ENCODE data around the gene CPPED1. TPM values are rescaled to one million over a fixed set of nuclear protein-coding genes. Genes with fewer than 3 reads are reported as not detected.
A peak's percentile ranks its signal among the peaks of the same experiment; 100 is the strongest.
"Not testable (repeated sequence)": the region's sequence is repeated elsewhere in the genome, so short reads cannot be mapped to it uniquely, and the experiment has no call there.

Gene CPPED1
- total RNA-seq, 1 donor from 2014 or later = 4.4 TPM

- peaks cover 12% of the 10 kb centered on the region for H3K4me1 Mint-ChIP-seq
- no peak for DNase-seq
- no peak overlapping the region for H3K4me3 Mint-ChIP-seq
- H3K36me3 Mint-ChIP-seq (ENCODE audit: low read depth) = no peaks in the 10 kb centered on the region
- intact Hi-C loops (cut with micrococcal nuclease) = no loop called here
- H3K27me3 Mint-ChIP-seq = no peaks in the 10 kb centered on the region
- peaks cover 4% of the 10 kb centered on the region for H3K9me3 Mint-ChIP-seq
- no peak overlapping the region for H3K27ac Mint-ChIP-seq
Observed at GRCh38 chr16:12815361-12815760, 11.7 kb upstream of the CPPED1 start.

- H3K27ac Mint-ChIP-seq; H3K9me3 Mint-ChIP-seq; intact Hi-C loops (cut with micrococcal nuclease); H3K4me1 Mint-ChIP-seq; H3K27me3 Mint-ChIP-seq; DNase-seq; H3K4me3 Mint-ChIP-seq; H3K36me3 Mint-ChIP-seq (ENCODE audit: low read depth): not testable (repeated sequence)
Observed at GRCh38 chr16:12813734-12814133, 10.0 kb upstream of the CPPED1 start.

DNA sequence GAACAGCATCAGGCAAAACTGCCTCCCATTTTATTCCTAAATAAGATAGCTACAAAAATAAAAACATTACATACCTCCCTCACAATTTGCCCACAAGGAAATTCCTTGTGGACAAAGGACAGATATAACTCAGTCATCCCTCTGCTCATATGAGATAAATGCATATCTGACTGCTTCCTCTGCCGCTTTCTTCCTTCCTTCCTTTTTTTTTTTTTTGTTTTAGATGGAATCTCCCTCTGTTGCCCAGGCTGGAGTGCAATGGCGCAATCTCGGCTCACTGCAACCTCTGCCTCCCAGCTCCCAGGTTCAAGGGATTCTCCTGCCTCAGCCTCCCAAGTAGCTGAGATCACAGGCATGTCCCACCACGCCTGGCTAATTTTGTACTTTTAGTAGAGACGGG, 9.6 kb upstream of the CPPED1 start:
- H3K36me3 Mint-ChIP-seq (ENCODE audit: low read depth); H3K9me3 Mint-ChIP-seq; H3K27ac Mint-ChIP-seq; intact Hi-C loops (cut with micrococcal nuclease); H3K4me3 Mint-ChIP-seq; DNase-seq; H3K27me3 Mint-ChIP-seq; H3K4me1 Mint-ChIP-seq: not testable (repeated sequence)

DNA sequence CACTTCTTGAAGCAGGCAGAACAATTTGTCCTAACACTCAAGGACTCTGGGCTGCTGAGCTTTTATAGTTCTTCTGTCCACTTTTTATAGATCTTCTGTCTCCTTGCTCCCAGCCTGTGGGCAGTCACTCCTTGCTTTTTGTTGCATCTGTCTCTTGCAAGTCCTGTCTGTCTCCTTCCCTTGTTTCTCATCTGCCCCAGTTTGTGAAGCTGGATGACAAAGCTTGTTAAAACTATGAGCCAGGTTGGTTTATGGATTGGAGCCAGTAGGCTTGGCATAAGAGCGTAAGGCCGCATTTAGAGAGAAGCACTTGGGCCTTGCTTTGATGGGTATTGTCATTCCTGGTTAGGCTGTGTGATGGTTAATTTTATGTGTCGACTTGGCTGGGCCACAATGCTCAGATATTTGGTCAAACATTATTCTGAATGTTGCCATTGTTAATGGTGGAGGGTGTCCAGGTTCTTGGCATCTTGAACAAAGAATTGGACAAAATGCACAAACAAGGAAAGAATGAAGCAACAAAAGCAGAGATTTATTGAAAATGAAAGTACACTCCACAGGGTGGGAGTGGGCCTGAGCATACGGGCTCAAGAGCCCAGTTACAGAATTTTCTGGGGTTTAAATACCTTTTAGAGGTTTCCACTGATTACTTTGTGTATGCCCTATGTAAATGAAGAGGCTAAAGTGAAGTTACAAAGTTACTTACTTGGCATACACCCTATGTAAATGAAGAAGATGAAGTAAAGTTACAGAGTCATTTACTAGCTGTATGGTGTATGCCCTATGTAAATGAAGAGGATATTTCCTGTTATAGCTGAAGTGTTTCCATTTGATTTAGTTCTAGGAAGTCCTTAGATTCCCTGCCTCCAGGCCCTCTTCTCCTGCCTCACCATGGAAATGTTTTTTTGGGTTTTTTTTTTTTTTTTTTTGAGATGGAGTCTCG, 8.0 kb upstream of the CPPED1 start:
- DNase-seq = no peak
- intact Hi-C loops (cut with micrococcal nuclease) = no loop called here
- Mint-ChIP-seq H3K4me1 (peaks cover 6% of the 10 kb centered on the region), H3K4me3 (no peak overlapping the region), H3K9me3 (peaks cover 4% of the 10 kb centered on the region), H3K27me3 (no peaks in the 10 kb centered on the region), H3K27ac (no peak overlapping the region), H3K36me3 (ENCODE audit: low read depth) (no peaks in the 10 kb centered on the region)

- Mint-ChIP-seq H3K4me1 (peaks cover 30% of the 10 kb centered on the region), H3K4me3 (no peak overlapping the region)
Observed at GRCh38 chr16:12805066-12805465, 1.4 kb upstream of the CPPED1 start.

GRCh38 chr16:12804395-12804794, 708 bp upstream of the CPPED1 start:
- H3K4me1 Mint-ChIP-seq = peaks cover 30% of the 10 kb centered on the region
- peak overlapping the region; percentile 62 for H3K27ac Mint-ChIP-seq
- no peak for DNase-seq
- H3K36me3 Mint-ChIP-seq (ENCODE audit: low read depth) = peaks cover 14% of the 10 kb centered on the region
- H3K27me3 Mint-ChIP-seq = no peaks in the 10 kb centered on the region
- intact Hi-C loops (cut with micrococcal nuclease) = loop anchor here (5.0 kb wide), 2 partner anchors 252 to 722 kb away; no protein-coding TSS in a partner anchor
- no peaks in the 10 kb centered on the region for H3K9me3 Mint-ChIP-seq
- H3K4me3 Mint-ChIP-seq = peak overlapping the region; percentile 55

More at GRCh38 chr16:12805066-12805465, 1.4 kb upstream of the CPPED1 start:
- Mint-ChIP-seq H3K27me3 (no peaks in the 10 kb centered on the region), H3K27ac (no peak overlapping the region), H3K9me3 (no peaks in the 10 kb centered on the region), H3K36me3 (ENCODE audit: low read depth) (peaks cover 11% of the 10 kb centered on the region)
- DNase-seq = no peak
- intact Hi-C loops (cut with micrococcal nuclease) = no loop called here

DNA sequence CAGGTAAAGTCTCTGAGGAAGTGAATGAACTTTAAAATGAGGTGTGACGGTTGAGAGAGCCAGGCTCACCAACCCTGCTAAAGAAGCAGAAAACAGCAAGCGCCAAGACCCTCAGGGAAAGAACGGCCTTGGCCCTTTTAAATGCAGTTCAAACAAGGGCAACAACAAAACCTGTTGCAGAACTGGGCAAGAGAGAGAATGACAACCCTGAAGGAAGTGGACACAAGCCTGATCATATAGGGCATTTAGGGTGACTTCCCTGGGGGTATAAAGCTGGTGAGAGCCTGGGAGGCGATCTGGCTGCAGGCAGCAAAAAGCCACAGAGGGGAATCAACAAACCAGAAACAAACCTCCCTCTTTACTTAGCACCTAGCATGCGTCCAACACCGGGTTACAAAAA, 1.0 kb downstream of the CPPED1 start:
- H3K4me1 Mint-ChIP-seq = peaks cover 33% of the 10 kb centered on the region

GRCh38 chr16:12802048-12802447, 1.6 kb downstream of the CPPED1 start:
- peaks cover 14% of the 10 kb centered on the region for H3K36me3 Mint-ChIP-seq (ENCODE audit: low read depth)
- intact Hi-C loops (cut with micrococcal nuclease) = loop anchor here (5.0 kb wide), 2 partner anchors 250 to 720 kb away; no protein-coding TSS in a partner anchor
- H3K27me3 Mint-ChIP-seq = no peaks in the 10 kb centered on the region
- H3K4me3 Mint-ChIP-seq = peak overlapping the region; percentile 94
- DNase-seq = no peak
- peak overlapping the region; percentile 83 for H3K27ac Mint-ChIP-seq
- H3K9me3 Mint-ChIP-seq = no peaks in the 10 kb centered on the region
- peaks cover 33% of the 10 kb centered on the region for H3K4me1 Mint-ChIP-seq

More for the DNA sequence above, 1.0 kb downstream of the CPPED1 start:
- Mint-ChIP-seq H3K9me3 (no peaks in the 10 kb centered on the region), H3K4me3 (peak overlapping the region; percentile 94), H3K27ac (peak overlapping the region; percentile 94), H3K27me3 (no peaks in the 10 kb centered on the region), H3K36me3 (ENCODE audit: low read depth) (peaks cover 14% of the 10 kb centered on the region)
- intact Hi-C loops (cut with micrococcal nuclease) = loop anchor here (1.0 to 5.0 kb wide), 5 partner anchors 52 to 720 kb away; no protein-coding TSS in a partner anchor
- no peak for DNase-seq

DNA sequence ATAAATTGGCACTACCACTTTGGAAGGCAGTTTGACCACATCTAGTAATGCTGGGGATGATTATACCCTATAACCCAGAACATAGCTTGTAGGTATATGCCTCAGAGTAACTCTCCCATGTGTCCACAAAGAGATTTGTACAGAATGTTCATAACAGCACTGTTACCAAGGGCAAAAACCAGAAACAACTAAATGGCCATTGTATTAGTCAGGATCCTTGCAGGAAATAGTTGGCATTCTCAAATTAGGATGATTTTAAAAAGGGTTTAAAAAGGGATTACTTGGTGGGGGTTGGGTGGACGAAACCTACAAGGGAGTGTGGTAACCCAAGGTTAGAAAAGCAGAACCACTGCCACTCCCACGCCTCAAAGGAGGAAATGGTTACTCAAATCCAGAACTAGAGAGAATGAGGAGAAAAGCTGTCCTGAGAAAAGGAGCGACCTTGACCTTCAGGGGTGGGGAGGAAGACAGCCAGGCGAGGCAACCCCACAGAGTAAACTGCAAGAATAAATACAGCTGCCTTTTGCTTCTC, 2.1 kb downstream of the CPPED1 start:
- H3K4me1 Mint-ChIP-seq = peaks cover 33% of the 10 kb centered on the region
- intact Hi-C loops (cut with micrococcal nuclease) = loop anchor here (5.0 kb wide), 2 partner anchors 249 to 719 kb away; no protein-coding TSS in a partner anchor
- H3K4me3 Mint-ChIP-seq = peak overlapping the region; percentile 94
- no peaks in the 10 kb centered on the region for H3K27me3 Mint-ChIP-seq
- H3K36me3 Mint-ChIP-seq (ENCODE audit: low read depth) = peaks cover 15% of the 10 kb centered on the region
- peak overlapping the region; percentile 83 for H3K27ac Mint-ChIP-seq
- DNase-seq = peak; percentile 67
- no peaks in the 10 kb centered on the region for H3K9me3 Mint-ChIP-seq

DNA sequence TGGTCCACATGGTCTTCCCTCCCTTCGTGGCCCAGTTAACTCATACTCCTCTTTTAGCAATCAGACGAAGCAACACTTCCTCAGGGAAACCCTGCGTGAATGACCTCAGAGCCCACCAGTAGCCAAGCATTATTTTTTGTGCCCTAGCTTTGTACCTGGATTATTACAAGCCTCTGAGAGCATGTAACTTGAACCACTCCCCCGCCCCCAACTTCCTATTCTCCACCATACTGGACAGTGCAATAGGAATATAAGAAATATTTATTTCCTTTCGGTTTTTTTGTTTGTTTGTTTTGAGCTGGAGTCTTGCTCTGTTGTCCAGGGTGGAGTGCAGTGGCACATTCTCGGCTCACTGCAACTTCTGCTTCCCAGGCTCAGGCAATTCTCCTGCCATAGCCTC, 2.9 kb downstream of the CPPED1 start:
- DNase-seq = no peak
- H3K4me1 Mint-ChIP-seq = peaks cover 33% of the 10 kb centered on the region
- intact Hi-C loops (cut with micrococcal nuclease) = loop anchor here (5.0 kb wide), 2 partner anchors 249 to 719 kb away; no protein-coding TSS in a partner anchor
- H3K36me3 Mint-ChIP-seq (ENCODE audit: low read depth) = peaks cover 18% of the 10 kb centered on the region
- no peak overlapping the region for H3K4me3 Mint-ChIP-seq
- no peaks in the 10 kb centered on the region for H3K9me3 Mint-ChIP-seq
- no peak overlapping the region for H3K27ac Mint-ChIP-seq
- H3K27me3 Mint-ChIP-seq = no peaks in the 10 kb centered on the region

DNA sequence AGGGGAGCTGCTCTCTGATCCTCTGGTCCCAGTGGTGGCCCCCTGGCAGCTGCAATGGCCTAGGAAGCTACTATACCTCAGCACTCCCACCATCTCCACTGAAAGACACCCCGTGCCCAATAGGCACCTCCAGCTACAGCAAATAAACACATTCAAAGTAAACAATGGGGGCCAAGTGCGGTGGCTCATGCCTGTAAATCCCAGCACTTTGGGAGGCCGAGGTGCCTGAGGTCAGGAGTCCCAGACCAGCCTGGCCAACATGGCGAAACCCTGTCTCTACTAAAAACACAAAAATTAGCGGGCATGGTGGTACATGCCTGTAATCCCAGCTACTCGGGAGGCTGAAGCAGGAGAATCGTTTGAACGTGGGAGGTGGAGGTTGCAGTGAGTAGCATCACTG, 3.7 kb downstream of the CPPED1 start:
- intact Hi-C loops (cut with micrococcal nuclease) = loop anchor here (5.0 kb wide), 2 partner anchors 248 to 718 kb away; no protein-coding TSS in a partner anchor

DNA sequence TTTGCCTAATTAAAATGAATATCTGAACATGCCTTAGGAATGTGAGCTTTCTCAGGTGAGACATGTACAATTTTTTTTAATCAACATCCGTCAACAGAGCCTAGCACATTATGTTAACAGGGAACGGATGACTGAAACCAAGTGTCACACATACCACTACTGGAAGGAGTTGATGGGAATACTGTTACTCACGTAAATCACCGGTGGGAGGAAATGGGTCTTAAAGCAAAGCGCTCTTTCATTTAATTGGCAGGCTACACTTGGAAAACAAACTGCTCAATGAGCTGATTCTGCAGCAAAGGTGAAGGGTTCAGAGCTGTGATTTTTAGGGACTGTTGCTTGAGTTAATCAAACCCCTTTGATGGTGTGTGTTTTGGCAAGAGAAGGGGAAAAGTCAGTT, 4.8 kb downstream of the CPPED1 start:
- Mint-ChIP-seq H3K27ac (no peak overlapping the region), H3K4me1 (peaks cover 28% of the 10 kb centered on the region), H3K27me3 (no peaks in the 10 kb centered on the region), H3K4me3 (no peak overlapping the region), H3K9me3 (no peaks in the 10 kb centered on the region), H3K36me3 (ENCODE audit: low read depth) (peaks cover 19% of the 10 kb centered on the region)
- intact Hi-C loops (cut with micrococcal nuclease) = no loop called here
- DNase-seq = no peak

More for the DNA sequence above, 3.7 kb downstream of the CPPED1 start:
- H3K27me3 Mint-ChIP-seq, DNase-seq, H3K27ac Mint-ChIP-seq, H3K9me3 Mint-ChIP-seq, H3K4me3 Mint-ChIP-seq: not testable (repeated sequence)
- Mint-ChIP-seq H3K4me1 (peaks cover 33% of the 10 kb centered on the region), H3K36me3 (ENCODE audit: low read depth) (peaks cover 19% of the 10 kb centered on the region)

GRCh38 chr16:12798171-12798570, 5.5 kb downstream of the CPPED1 start:
- DNase-seq = no peak
- peaks cover 24% of the 10 kb centered on the region for H3K4me1 Mint-ChIP-seq
- H3K27ac Mint-ChIP-seq = no peak overlapping the region
- no peaks in the 10 kb centered on the region for H3K27me3 Mint-ChIP-seq
- peaks cover 18% of the 10 kb centered on the region for H3K36me3 Mint-ChIP-seq (ENCODE audit: low read depth)
- no peak overlapping the region for H3K4me3 Mint-ChIP-seq
- H3K9me3 Mint-ChIP-seq = peaks cover under 1% of the 10 kb centered on the region
- intact Hi-C loops (cut with micrococcal nuclease) = no loop called here

DNA sequence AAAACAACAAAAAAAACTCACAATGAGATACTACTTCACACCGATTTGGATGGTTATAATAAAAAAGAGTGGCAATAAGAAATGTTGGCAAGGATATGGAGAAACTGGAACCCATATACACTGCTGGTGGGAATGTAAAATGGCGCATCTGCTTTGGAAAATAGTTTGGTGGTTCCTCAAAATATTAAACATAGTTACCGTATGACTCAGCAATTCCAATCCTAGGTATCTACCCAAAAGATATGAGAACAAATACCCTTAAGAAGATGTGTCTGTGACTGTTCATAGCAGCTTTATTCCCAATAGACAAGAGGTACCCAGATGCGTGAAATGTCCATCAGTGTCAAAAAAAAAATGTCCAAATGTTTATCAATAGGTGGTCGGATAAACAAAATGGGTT, 7.2 kb downstream of the CPPED1 start:
- Mint-ChIP-seq H3K27ac (no peak overlapping the region), H3K27me3 (no peaks in the 10 kb centered on the region), H3K9me3 (peaks cover 8% of the 10 kb centered on the region), H3K36me3 (ENCODE audit: low read depth) (peaks cover 21% of the 10 kb centered on the region), H3K4me1 (peaks cover 9% of the 10 kb centered on the region), H3K4me3 (no peak overlapping the region)
- no peak for DNase-seq
- intact Hi-C loops (cut with micrococcal nuclease) = no loop called here
